Airway epithelial cell (primary cell): ENCODE results near the gene CTNNBIP1. TPM values are rescaled to one million over a fixed set of nuclear protein-coding genes. Genes with fewer than 3 reads are reported as not detected.

Experiments
- total RNA-seq: library from RNA; depleted of rRNA; stranded (reverse); fragments of >200 nt; gene quantifications from 2 replicates; pipeline ENCODE4 v1.2.3, GENCODE V29; 2015

The CTNNBIP1 gene, protein sequence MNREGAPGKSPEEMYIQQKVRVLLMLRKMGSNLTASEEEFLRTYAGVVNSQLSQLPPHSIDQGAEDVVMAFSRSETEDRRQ
- total RNA-seq = 83.1 and 93.7 TPM in 2 replicates

DNA sequence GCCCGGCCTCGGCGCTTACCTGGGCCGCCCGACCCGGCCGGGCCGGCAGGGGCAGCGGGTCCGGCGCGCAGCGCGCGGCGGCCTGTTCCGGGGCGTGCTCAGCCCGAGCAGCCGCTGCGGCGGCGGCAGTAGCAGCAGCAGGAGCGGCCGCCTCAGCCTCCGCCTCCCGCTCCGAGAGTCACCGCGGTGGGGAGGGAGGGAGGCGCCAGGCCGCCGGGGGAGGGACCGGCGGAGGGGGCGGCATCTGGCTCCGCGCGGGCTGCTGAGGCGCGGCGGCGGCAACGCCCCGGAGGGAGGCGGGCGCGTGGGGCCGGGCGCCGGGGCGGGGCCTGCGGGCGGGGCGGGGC is at the start of gene CTNNBIP1:
TSS of gene CTNNBIP1 (minus strand) at position 194 of the 347 bp plus-strand sequence. CDS start 38,205 bp downstream, outside the sequence.

DNA sequence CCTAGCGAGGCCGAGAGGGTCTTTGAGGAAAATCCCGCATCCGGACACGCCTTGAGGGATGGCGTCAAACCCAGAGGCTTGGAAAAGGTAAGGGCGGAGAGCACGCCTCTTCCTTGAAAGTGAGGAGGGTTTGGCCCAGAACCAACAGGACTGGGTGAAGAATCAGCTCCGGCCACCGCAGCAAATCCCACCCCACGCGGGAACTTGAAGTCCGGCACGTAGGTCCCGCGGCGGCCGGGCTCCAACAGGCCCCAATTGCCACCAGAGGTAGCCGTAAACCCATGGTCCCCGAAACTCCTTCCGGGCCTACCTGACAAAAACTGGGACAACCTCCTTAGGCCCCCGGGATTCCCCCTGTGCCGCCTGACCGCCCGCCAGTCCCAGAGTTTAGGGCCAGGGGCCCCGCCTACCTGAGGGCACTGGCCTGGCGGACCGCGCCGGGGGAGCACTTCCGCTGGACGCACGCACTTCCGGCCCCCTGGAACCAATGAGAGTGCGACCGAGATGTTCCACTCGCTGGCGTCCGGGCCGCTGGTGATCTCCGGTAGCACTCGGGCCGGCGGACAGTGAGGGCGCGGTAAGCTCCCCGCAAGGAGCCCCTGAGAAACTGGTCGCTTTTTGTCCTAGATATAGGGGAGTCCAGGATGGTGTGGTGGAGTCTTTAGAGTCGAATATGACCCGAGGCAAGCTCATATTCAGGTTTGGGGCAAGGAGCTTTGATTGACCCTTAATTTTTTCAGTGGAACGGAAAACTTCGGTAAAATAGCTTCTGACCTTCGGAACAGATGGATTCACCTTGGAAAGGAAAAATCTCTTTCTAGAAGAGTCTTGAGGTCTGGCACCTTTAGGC is 33.1 kb upstream of the CTNNBIP1 start, which contains the start of the genes LZIC and NMNAT1:
TSS of gene LZIC (minus strand) at position 453 of the 850 bp plus-strand sequence. CDS start 6,772 bp downstream, outside the sequence.
TSS of gene NMNAT1 (plus strand) at position 537 of the 850 bp plus-strand sequence. CDS start 28,599 bp downstream, outside the sequence.

DNA sequence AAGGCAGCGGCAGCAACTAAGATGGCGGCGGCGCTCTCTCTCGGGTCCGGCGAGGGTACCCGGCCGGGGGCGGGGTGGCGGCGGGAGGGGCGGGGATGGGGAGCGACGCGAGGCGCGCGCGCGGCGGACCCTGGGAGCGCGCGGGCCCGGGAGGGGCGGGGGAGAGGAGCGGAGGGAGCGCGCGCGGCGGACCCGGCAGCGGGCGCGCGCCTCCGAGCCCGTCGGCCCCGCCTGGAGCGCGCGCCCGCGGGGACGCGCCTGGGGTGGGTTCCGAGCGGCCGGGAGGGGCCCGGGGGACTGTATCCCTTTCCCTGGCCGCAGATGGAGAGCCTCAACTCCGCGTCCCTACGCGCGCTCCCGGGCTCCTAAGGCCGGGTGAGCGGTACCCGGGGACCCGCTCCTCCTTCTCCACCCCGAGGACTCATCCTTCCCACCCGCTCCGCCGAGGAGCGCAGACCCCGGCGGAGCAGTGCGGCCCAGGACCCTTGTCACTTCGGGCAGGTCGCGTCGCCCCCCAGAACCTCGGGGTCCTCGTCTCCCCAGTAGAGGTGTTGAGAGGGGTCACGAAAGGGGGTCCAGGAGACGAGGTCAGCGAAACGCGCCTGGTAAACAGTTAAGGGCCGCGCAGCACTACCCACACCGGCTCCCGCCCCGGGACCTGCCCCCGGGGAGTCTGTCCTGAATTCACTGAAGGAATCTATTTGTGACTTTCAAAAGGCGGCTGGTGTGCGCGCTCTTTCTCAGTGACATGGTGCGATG is 85.9 kb downstream of the CTNNBIP1 start, which contains the start of gene CLSTN1:
TSS of gene CLSTN1 (minus strand) at position 23 of the 759 bp plus-strand sequence. CDS start 232 bp downstream, outside the sequence.

Other genes with a start within 250 kb of the CTNNBIP1 start
- gene CLSTN1, start 86.3 kb downstream of the CTNNBIP1 start, total RNA-seq = 114 and 157 TPM in 2 replicates
- 25.5 and 26.9 TPM in 2 replicates for gene LZIC, start 33.1 kb upstream of the CTNNBIP1 start, total RNA-seq
- gene NMNAT1, start 33.2 kb upstream of the CTNNBIP1 start, total RNA-seq = 9.5 and 10.5 TPM in 2 replicates
- 0.78 TPM in 1 of 2 replicates, not detected in the other for gene RBP7, start 87.0 kb upstream of the CTNNBIP1 start, total RNA-seq
- 28.1 and 32.6 TPM in 2 replicates for gene UBE4B, start 122.7 kb upstream of the CTNNBIP1 start, total RNA-seq